Neutrophil (primary cell): Measurements from ENCODE around the gene EVI2B.

ENCODE experiments used
- H3K27ac ChIP-seq: fragments of 200-600 bp; sonication (generic); 2 replicates; pipeline ENCODE4 v1.5.1; 2016; ENCODE audit warnings: mild to moderate bottlenecking, moderate library complexity
- H3K27me3 ChIP-seq: fragments of 200-600 bp; sonication (generic); 2 replicates; pipeline ENCODE4 v1.6.0; 2016; ENCODE audit warnings: mild to moderate bottlenecking
- H3K36me3 ChIP-seq: fragments of 200-600 bp; sonication (generic); 2 replicates; pipeline ENCODE4 v1.5.1; 2017
- H3K4me1 ChIP-seq, 2 experiments: fragments of 200-600 bp in 1 of 2; sonication (generic) in 1 of 2; 1 replicate in 1 of 2; 2 replicates in 1 of 2; pipeline versions ENCODE4 v1.5.1 to v1.6.1; 2013 to 2016; ENCODE audit warnings: low read depth in 1 of 2, low read length in 1 of 2, mild to moderate bottlenecking in 1 of 2, moderate library complexity in 1 of 2; ENCODE audit not compliant: control insufficient read depth in 1 of 2, insufficient read depth in 1 of 2
- H3K4me3 ChIP-seq, 2 experiments: fragments of 200-600 bp in 1 of 2; sonication (generic) in 1 of 2; 1 replicate in 1 of 2; 2 replicates in 1 of 2; pipeline ENCODE4 v1.5.1; 2013 to 2016; ENCODE audit warnings: low read depth in 1 of 2, low read length in 1 of 2, mild to moderate bottlenecking in 1 of 2, moderate library complexity in 1 of 2
- H3K9me3 ChIP-seq: fragments of 200-600 bp; sonication (generic); 2 replicates; pipeline ENCODE4 v1.5.1; 2016
- TF ChIP-seq, protein P1 (sequence below): fragments of 200-600 bp; sonication (generic); IDR thresholded peaks from 2 replicates; pipeline ENCODE4 v1.5.1; 2016; ENCODE audit warnings: antibody characterized with exemption

Gene EVI2B

DNA sequence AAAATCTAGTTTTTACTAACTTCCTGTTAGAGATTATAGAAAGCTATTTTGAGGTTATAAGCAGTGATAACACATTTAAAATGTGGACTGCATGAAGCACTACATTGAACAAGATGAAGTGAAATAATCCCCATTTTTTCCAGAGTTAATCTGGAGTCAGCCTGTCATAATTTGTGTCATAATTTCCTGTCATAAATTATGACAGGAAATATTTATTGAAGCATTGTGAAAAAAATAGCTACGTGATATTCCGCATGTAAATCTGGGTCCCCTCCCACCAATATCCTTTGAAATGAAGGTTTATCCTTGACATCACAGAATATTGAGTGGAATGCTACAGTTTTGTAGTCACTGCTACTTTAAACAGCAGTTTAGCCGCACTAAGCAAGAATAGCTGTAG lies 56.9 kb downstream of the EVI2B start:
- Histone ChIP-seq H3K9me3 (no peaks in the 10 kb centered on the region), H3K27me3 (no peaks in the 10 kb centered on the region), H3K36me3 (peaks cover 5% of the 10 kb centered on the region), H3K4me1 (no peaks in the 10 kb centered on the region), H3K4me3 (no peak overlapping the region), H3K27ac (no peak overlapping the region)
- TF ChIP-seq, protein P1, sequence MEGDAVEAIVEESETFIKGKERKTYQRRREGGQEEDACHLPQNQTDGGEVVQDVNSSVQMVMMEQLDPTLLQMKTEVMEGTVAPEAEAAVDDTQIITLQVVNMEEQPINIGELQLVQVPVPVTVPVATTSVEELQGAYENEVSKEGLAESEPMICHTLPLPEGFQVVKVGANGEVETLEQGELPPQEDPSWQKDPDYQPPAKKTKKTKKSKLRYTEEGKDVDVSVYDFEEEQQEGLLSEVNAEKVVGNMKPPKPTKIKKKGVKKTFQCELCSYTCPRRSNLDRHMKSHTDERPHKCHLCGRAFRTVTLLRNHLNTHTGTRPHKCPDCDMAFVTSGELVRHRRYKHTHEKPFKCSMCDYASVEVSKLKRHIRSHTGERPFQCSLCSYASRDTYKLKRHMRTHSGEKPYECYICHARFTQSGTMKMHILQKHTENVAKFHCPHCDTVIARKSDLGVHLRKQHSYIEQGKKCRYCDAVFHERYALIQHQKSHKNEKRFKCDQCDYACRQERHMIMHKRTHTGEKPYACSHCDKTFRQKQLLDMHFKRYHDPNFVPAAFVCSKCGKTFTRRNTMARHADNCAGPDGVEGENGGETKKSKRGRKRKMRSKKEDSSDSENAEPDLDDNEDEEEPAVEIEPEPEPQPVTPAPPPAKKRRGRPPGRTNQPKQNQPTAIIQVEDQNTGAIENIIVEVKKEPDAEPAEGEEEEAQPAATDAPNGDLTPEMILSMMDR, result no peak

DNA sequence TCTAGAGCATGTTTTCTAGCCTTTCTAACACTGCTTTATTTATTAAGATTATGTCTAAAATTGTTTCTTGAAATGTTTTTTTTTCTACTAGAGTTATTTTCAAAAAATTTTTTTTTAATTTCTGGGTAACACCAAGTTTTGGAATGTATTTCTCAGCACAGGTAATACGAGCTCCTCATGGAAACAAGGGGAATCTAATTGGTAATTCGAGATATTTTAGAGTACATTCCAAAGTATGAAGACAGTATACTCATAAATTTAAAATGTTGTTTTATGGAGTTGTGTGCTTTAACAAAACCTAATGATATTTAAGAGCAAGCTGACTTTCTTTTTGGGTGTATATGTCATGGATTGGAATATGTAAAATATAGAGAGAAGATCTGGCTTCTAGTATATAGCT lies 59.2 kb downstream of the EVI2B start:
- H3K9me3 ChIP-seq, result no peaks in the 10 kb centered on the region
- H3K4me3 ChIP-seq, result no peak overlapping the region
- no peaks in the 10 kb centered on the region for H3K27me3 ChIP-seq
- H3K27ac ChIP-seq, result no peak overlapping the region
- no peaks in the 10 kb centered on the region for H3K4me1 ChIP-seq
- H3K36me3 ChIP-seq, result peaks cover 6% of the 10 kb centered on the region
- TF ChIP-seq, protein P1, result no peak
